Keratinocyte (primary cell): ENCODE measurements around the gene CBFA2T3. TPM values are rescaled to one million over a fixed set of nuclear protein-coding genes. Genes with fewer than 3 reads are reported as not detected.

Source experiments
- DNase-seq: peaks from one replicate; pipeline ENCODE4 v3.0.0-alpha.2; 2011; ENCODE audit warnings: low read depth, missing footprints, low spot score
- FAIRE-seq: peaks from 2 replicates; lab custom pipeline; 2011; peaks lifted over from hg19 to GRCh38; lab: Jason Lieb, UNC
- H2AFZ ChIP-seq: 2 replicates; pipeline ENCODE4 v1.6.0; 2012; ENCODE audit warnings: low read length, control low read depth, inconsistent platforms; ENCODE audit not compliant: control insufficient read depth
- H3K27ac ChIP-seq: 2 replicates; pipeline ENCODE4 v1.5.1; 2011; ENCODE audit warnings: low read length; ENCODE audit not compliant: control insufficient read depth, insufficient read depth
- H3K27me3 ChIP-seq: 3 replicates; pipeline ENCODE4 v1.6.0; 2011; ENCODE audit warnings: low read length; ENCODE audit not compliant: control insufficient read depth, insufficient read depth; ENCODE audit errors: extremely low read depth
- H3K36me3 ChIP-seq, 2 experiments: 2 replicates in 1 of 2; 3 replicates in 1 of 2; pipeline ENCODE4 v1.5.1; 2011; ENCODE audit warnings: low read length in 2 of 2, mild to moderate bottlenecking in 1 of 2; ENCODE audit not compliant: control insufficient read depth in 2 of 2, insufficient read depth in 2 of 2; ENCODE audit errors: extremely low read depth in 1 of 2
- H3K4me1 ChIP-seq: 3 replicates; pipeline ENCODE4 v1.5.1; 2011; ENCODE audit warnings: low read length; ENCODE audit not compliant: control insufficient read depth, insufficient read depth; ENCODE audit errors: extremely low read depth
- H3K4me2 ChIP-seq: 3 replicates; pipeline ENCODE4 v1.6.0; 2011; ENCODE audit warnings: low read depth, low read length; ENCODE audit not compliant: control insufficient read depth, insufficient read depth; ENCODE audit errors: extremely low read depth
- H3K4me3 ChIP-seq, 3 experiments: fragments of 200-600 bp in 1 of 3; sonication (generic) in 1 of 3; 2 replicates in 2 of 3; 3 replicates in 1 of 3; pipeline ENCODE4 v1.5.1; 2011 to 2016; ENCODE audit warnings: low read length in 3 of 3, mild to moderate bottlenecking in 3 of 3, control low read depth in 2 of 3, inconsistent platforms in 1 of 3, low read depth in 1 of 3, mixed read lengths in 1 of 3, mixed run types in 1 of 3, moderate library complexity in 1 of 3; ENCODE audit not compliant: control insufficient read depth in 2 of 3, insufficient read depth in 2 of 3; ENCODE audit errors: extremely low read depth in 1 of 3
- H3K79me2 ChIP-seq: 2 replicates; pipeline ENCODE4 v1.6.0; 2012; ENCODE audit warnings: low read length; ENCODE audit not compliant: control insufficient read depth, insufficient read depth
- H3K9ac ChIP-seq: 3 replicates; pipeline ENCODE4 v1.6.0; 2011; ENCODE audit warnings: low read length; ENCODE audit not compliant: control insufficient read depth, insufficient read depth; ENCODE audit errors: extremely low read depth
- H3K9me1 ChIP-seq: 3 replicates; pipeline ENCODE4 v1.6.0; 2011; ENCODE audit warnings: low read length; ENCODE audit not compliant: control insufficient read depth, insufficient read depth; ENCODE audit errors: extremely low read depth
- H3K9me3 ChIP-seq: 2 replicates; pipeline ENCODE4 v1.5.1; 2012; ENCODE audit warnings: low read depth, low read length; ENCODE audit not compliant: control insufficient read depth
- H4K20me1 ChIP-seq: 3 replicates; pipeline ENCODE4 v1.6.0; 2011; ENCODE audit warnings: low read length; ENCODE audit not compliant: control insufficient read depth, insufficient read depth; ENCODE audit errors: extremely low read depth
- EZH2 ChIP-seq: IDR thresholded peaks from one replicate; pipeline ENCODE4 v1.6.1; 2012; ENCODE audit warnings: inconsistent platforms, mild to moderate bottlenecking, low read length, moderate library complexity
- dilution Hi-C: fragments of 300-500 bp; cut with MboI; formaldehyde crosslinking; loops from one replicate; pipeline ENCODE4 v1.7.0; 2020; ENCODE audit warnings: low sequenced_read_pairs; ENCODE audit not compliant: extremely low pct_ligation_motif_present
- polyA plus RNA-seq, 5 experiments: library from polyadenylated mRNA; depleted of rRNA in 3 of 5; stranded (reverse) in 3 of 5; stranded (forward) in 1 of 5; unstranded in 1 of 5; fragments of >200 nt; gene quantifications; 1 replicate in 1 of 5; 2 replicates in 3 of 5; 3 replicates in 1 of 5; pipeline versions ENCODE4 v1.2.1 to v1.2.3, GENCODE V29; 2011 to 2012; ENCODE audit warnings: missing spikeins in 2 of 5, low read depth in 1 of 5, low replicate concordance in 1 of 5
- TF ChIP-seq, protein P1 (sequence below), 3 experiments: IDR thresholded peaks in 1 of 3; conservative IDR thresholded peaks in 1 of 3; optimal IDR thresholded peaks in 1 of 3; 2 replicates in 2 of 3; 3 replicates in 1 of 3; pipeline versions ENCODE3 to v1.5.1; 2011; ENCODE audit warnings: low read length in 3 of 3, mild to moderate bottlenecking in 3 of 3, moderate library complexity in 2 of 3, control low read depth in 1 of 3, inconsistent platforms in 1 of 3; ENCODE audit not compliant: insufficient read depth in 2 of 3; ENCODE audit errors: extremely low read depth in 1 of 3

Gene CBFA2T3
- polyA plus RNA-seq, 1 donor (not counting 4 experiments of a cell fraction or from before 2014, with no cell fraction given): 0.08 TPM

DNA sequence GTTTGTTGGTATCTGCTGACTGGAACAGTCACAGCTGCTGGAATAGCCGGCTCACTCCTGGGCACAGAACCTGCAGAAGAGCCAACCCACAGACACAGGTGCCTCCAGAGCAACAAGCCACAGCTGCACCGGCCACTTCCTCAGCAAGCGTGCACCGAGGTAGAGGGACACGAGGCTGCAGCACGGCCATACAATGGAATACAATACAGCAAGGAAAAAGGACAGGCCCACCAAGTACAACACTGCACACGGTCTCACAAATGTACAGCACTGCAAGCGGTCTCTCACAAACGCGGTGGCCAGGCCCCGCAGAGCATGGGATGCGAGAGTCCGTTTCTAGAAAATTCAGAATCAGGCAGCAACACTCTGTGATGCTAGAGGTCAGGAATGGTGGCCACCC is 63.1 kb downstream of the CBFA2T3 start:
- no peaks in the 10 kb centered on the region for H3K9me1 ChIP-seq
- no peak for TF ChIP-seq EZH2
- TF ChIP-seq, protein P1, sequence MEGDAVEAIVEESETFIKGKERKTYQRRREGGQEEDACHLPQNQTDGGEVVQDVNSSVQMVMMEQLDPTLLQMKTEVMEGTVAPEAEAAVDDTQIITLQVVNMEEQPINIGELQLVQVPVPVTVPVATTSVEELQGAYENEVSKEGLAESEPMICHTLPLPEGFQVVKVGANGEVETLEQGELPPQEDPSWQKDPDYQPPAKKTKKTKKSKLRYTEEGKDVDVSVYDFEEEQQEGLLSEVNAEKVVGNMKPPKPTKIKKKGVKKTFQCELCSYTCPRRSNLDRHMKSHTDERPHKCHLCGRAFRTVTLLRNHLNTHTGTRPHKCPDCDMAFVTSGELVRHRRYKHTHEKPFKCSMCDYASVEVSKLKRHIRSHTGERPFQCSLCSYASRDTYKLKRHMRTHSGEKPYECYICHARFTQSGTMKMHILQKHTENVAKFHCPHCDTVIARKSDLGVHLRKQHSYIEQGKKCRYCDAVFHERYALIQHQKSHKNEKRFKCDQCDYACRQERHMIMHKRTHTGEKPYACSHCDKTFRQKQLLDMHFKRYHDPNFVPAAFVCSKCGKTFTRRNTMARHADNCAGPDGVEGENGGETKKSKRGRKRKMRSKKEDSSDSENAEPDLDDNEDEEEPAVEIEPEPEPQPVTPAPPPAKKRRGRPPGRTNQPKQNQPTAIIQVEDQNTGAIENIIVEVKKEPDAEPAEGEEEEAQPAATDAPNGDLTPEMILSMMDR (optimal IDR thresholded peaks at IDR 0.05 in 1 of 3, IDR thresholded peaks at IDR 0.05 in 1 of 3, conservative IDR thresholded peaks at IDR 0.05 in 1 of 3; ENCODE audit: extremely low read depth in 1 of 3, insufficient read depth in 2 of 3, low read length in 3 of 3): no peak
- H4K20me1 ChIP-seq: no peaks in the 10 kb centered on the region
- no peak overlapping the region for H2AFZ ChIP-seq
- H3K79me2 ChIP-seq: no peaks in the 10 kb centered on the region
- H3K9ac ChIP-seq: no peak overlapping the region
- no peaks in the 10 kb centered on the region for H3K36me3 ChIP-seq
- H3K4me2 ChIP-seq: no peak overlapping the region
- DNase-seq (no peak), FAIRE-seq (no peak)
- H3K4me1 ChIP-seq: peaks cover 6% of the 10 kb centered on the region
- H3K4me3 ChIP-seq: no peak overlapping the region
- dilution Hi-C loops: no loop called here
- H3K9me3 ChIP-seq: no peaks in the 10 kb centered on the region
- H3K27ac ChIP-seq: no peak overlapping the region
- H3K27me3 ChIP-seq: peaks cover 24% of the 10 kb centered on the region

DNA sequence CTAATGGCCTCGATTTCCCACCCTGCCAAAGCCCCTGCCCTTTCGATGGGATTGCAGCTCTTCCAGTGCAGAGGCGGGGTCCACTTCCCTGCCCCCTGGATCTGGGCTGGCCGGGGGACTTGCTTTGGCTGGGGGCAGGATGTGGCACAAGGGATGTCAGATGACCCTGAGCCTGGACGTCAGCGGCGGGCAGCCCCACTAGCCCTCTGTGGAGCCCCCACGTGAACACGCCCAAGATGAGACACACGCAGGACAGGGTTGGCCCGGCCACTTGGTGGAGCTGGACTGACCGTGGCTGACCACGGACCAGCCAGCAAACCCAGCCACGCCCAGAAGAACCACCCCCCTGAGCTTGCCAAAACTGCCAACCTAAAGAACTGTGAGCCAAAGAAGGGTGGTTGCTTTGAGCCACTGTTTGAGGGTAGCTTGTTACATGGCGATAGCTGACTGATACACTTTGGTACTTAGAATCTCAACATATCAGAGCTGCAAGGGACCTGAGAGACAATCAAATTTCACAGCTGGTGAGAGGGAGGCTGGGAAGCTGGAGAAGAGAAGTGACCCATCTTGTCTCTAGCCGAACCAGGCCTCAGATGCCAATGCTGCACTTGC is 63.9 kb downstream of the CBFA2T3 start:
- TF ChIP-seq, protein P1 (optimal IDR thresholded peaks at IDR 0.05 in 1 of 3, IDR thresholded peaks at IDR 0.05 in 1 of 3, conservative IDR thresholded peaks at IDR 0.05 in 1 of 3; ENCODE audit: extremely low read depth in 1 of 3, insufficient read depth in 2 of 3, low read length in 3 of 3): no peak
- no peak for TF ChIP-seq EZH2
- Histone ChIP-seq H3K27ac (no peak overlapping the region), H3K9ac (no peak overlapping the region), H3K4me3 (no peak overlapping the region), H3K9me3 (no peaks in the 10 kb centered on the region), H4K20me1 (no peaks in the 10 kb centered on the region), H3K9me1 (no peaks in the 10 kb centered on the region), H3K79me2 (no peaks in the 10 kb centered on the region), H3K4me2 (no peak overlapping the region), H3K4me1 (no peaks in the 10 kb centered on the region), H3K27me3 (peaks cover 24% of the 10 kb centered on the region), H2AFZ (no peak overlapping the region), H3K36me3 (no peaks in the 10 kb centered on the region)
- DNase-seq (no peak), FAIRE-seq (no peak)
- dilution Hi-C loops: no loop called here
